ENCODE measurements around the gene MAFB.

DNA sequence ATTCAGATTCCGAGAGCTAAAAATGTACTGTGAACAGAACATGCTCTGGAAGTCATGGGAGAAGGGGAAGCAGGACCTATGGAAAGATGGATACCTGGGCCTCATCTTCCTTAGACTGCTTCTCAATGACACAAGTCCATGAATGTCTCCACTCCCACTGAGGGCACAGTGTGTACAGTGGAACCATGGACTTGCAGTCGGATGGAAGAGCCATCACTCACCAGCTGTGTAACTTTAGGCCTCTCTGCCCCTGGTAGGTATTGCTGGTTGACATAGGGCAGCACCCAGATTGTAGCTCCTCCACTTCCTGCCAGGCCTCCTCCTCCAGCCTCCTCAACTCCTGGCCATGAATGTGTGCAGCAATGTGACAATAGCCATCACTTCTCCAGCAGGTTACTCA is 52.5 kb downstream of the MAFB start:
- TF ChIP-seq, protein P1, sequence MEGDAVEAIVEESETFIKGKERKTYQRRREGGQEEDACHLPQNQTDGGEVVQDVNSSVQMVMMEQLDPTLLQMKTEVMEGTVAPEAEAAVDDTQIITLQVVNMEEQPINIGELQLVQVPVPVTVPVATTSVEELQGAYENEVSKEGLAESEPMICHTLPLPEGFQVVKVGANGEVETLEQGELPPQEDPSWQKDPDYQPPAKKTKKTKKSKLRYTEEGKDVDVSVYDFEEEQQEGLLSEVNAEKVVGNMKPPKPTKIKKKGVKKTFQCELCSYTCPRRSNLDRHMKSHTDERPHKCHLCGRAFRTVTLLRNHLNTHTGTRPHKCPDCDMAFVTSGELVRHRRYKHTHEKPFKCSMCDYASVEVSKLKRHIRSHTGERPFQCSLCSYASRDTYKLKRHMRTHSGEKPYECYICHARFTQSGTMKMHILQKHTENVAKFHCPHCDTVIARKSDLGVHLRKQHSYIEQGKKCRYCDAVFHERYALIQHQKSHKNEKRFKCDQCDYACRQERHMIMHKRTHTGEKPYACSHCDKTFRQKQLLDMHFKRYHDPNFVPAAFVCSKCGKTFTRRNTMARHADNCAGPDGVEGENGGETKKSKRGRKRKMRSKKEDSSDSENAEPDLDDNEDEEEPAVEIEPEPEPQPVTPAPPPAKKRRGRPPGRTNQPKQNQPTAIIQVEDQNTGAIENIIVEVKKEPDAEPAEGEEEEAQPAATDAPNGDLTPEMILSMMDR (IDR thresholded peaks at IDR 0.05; ENCODE audit: insufficient read depth, low read length, poor library complexity, severe bottlenecking), result no peak
- TF ChIP-seq EZH2phosphoT487 (conservative IDR thresholded peaks at IDR 0.05; ENCODE audit: low read length), result no peak
